Epithelial cell of prostate (primary cell): ENCODE results near the gene ZNF516.

Experiments
- DNase-seq: peaks from one replicate; pipeline ENCODE4 v3.0.0-alpha.2; 2011; ENCODE audit warnings: low read depth, low spot score
- H3K27ac ChIP-seq: fragments of 450-650 bp; 2 replicates; pipeline ENCODE4 v1.5.1; 2017; ENCODE audit warnings: mild to moderate bottlenecking

The ZNF516 gene

GRCh38 chr18:76388891-76389423 lies 106.1 kb downstream of the ZNF516 start:
- no peak overlapping the region for H3K27ac ChIP-seq
- no peak for DNase-seq

GRCh38 chr18:76388261-76388660 lies 106.8 kb downstream of the ZNF516 start:
- DNase-seq, result no peak
- no peak overlapping the region for H3K27ac ChIP-seq

- no peak overlapping the region for H3K27ac ChIP-seq
- no peak for DNase-seq
Measured at GRCh38 chr18:76387608-76388007, 107.4 kb downstream of the ZNF516 start.

- H3K27ac ChIP-seq, result no peak overlapping the region
- no peak for DNase-seq
Measured at GRCh38 chr18:76386886-76387285, 108.2 kb downstream of the ZNF516 start.

GRCh38 chr18:76386071-76386470 lies 109.0 kb downstream of the ZNF516 start:
- no peak for DNase-seq
- no peak overlapping the region for H3K27ac ChIP-seq

GRCh38 chr18:76385681-76385975 lies 109.4 kb downstream of the ZNF516 start:
- DNase-seq, result no peak
- no peak overlapping the region for H3K27ac ChIP-seq

- DNase-seq, result no peak
- H3K27ac ChIP-seq, result no peak overlapping the region
Measured at GRCh38 chr18:76384861-76385680, 110.0 kb downstream of the ZNF516 start.

GRCh38 chr18:76384114-76384790 lies 110.8 kb downstream of the ZNF516 start:
- DNase-seq, result no peak
- no peak overlapping the region for H3K27ac ChIP-seq

- DNase-seq, result no peak
Measured at GRCh38 chr18:76383636-76384035, 111.4 kb downstream of the ZNF516 start.

GRCh38 chr18:76382275-76382674 lies 112.8 kb downstream of the ZNF516 start:
- H3K27ac ChIP-seq, result no peak overlapping the region
- DNase-seq, result no peak

More at GRCh38 chr18:76383636-76384035, 111.4 kb downstream of the ZNF516 start:
- no peak overlapping the region for H3K27ac ChIP-seq

GRCh38 chr18:76380791-76381405 lies 114.1 kb downstream of the ZNF516 start:
- H3K27ac ChIP-seq, result no peak overlapping the region
- DNase-seq, result no peak

- no peak overlapping the region for H3K27ac ChIP-seq
- DNase-seq, result no peak
Measured at GRCh38 chr18:76380127-76380729, 114.8 kb downstream of the ZNF516 start.

GRCh38 chr18:76379226-76380126 lies 115.6 kb downstream of the ZNF516 start:
- H3K27ac ChIP-seq, result no peak overlapping the region
- DNase-seq, result no peak

- no peak for DNase-seq
Measured at GRCh38 chr18:76378526-76379215, 116.4 kb downstream of the ZNF516 start.

GRCh38 chr18:76377359-76377756 lies 117.7 kb downstream of the ZNF516 start:
- no peak overlapping the region for H3K27ac ChIP-seq
- DNase-seq, result no peak

More at GRCh38 chr18:76378526-76379215, 116.4 kb downstream of the ZNF516 start:
- H3K27ac ChIP-seq, result no peak overlapping the region

- H3K27ac ChIP-seq, result no peak overlapping the region
- no peak for DNase-seq
Measured at GRCh38 chr18:76376668-76377358, 118.2 kb downstream of the ZNF516 start.

- DNase-seq, result peak; percentile 10
- H3K27ac ChIP-seq, result no peak overlapping the region
Measured at GRCh38 chr18:76376225-76376624, 118.8 kb downstream of the ZNF516 start.
